HS-27A (cell line): ENCODE data around the gene SEC23A.
"Not testable (repeated sequence)": the region's sequence is repeated elsewhere in the genome, so short reads cannot be mapped to it uniquely, and the experiment has no call there.

Source experiments
- DNase-seq: peaks from one replicate; pipeline ENCODE4 v3.0.0-alpha.2; 2012; ENCODE audit warnings: low read depth, missing footprints

SEC23A gene

DNA sequence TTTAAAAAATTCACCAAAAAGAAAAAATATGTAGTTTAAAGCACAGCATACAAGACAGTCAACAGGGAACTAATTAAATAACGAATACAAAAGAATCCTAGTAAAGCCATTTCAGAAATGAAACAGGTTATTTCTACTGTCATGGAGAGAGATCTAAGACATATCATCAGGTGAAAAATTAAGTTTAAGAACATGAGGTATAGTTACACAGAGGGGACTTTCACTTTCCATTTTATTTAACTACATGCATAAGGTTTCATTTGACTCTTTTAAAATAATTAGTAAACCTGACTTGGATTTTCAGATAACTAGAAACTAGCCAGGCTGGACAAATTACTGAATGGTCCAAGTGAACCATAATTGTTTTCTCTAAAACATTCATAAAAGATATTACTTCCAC is 11.3 kb downstream of the SEC23A start:
- no peak for DNase-seq

DNA sequence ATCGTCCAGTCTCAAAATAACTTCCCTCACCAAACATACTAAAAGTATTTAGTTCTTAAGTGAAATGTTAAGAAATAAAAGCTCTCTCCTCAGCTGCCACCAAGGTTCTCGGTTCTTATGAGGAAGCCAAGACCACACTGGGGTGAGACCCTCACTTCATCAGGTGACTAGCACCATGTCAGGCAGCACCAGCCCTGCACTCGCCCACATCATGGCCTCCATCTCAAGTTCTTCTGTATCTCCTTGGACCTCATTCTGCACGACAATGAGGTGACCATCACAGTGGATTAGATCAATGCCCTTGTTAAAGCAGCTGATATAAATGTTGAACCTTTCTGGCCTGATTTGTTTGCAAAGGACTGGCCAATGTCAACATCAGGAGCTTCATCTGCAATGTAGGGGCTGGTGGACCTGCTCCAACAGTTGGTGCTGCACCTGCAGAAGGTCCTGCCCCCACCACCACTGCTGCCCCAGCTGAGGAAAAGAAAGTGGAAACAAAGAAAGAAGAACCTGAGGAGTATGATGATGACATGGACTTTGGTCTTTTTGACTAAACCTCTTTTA is 12.4 kb downstream of the SEC23A start:
- no peak for DNase-seq

DNA sequence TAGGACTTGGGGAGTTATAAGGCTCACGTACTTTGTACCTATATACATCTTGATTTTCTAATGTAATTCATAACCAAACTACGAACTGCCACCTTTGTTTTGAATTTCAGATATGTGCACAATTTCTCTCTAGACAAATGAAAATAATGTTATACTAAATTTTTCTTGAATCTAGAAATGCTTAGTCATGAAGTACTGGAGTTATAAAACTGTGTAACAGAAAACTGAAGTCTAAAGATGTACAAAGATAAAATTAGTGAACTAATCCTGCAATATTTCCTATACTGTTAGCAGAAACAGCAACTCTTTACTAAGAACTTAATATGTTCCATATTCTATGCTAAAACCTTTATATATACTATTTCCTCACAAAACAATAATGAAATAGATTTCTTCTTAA is 15.5 kb downstream of the SEC23A start:
- no peak for DNase-seq

DNA sequence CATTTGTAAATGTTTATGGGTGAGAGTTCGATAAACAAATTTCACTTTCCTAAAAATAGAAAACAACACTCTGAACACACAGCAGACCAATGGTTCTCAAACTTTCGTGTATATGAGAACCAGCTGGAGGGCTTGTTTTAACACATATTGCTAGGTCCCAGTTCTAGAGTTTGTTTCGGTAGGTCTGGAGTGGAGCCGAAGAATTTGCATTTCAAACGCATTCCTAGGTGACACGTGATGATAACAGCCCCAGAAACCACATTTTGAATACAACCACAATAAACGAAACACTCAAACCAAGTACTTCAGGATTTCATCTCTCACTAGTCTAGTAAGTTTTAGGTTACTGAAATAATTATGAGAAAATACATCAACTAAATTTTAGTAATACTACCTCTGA is 17.1 kb downstream of the SEC23A start:
- no peak for DNase-seq

DNA sequence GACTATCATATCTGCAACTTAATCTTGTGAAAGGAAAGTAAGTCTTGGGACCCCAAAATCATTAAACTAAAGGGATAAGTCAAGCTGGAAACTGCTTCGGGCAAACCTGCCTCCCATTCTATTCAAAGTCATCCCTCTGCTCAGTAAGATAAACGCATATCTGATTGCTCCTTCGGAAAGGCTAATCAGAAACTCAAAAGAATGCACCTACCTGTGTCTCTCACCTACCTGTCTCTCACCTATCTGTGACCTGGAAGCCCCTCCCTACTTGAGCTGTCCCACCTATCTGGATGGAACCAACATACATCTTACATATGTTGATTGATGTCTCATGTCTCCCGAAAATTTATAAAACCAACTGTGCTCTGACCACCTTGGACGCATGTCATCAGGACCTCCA is 19.9 kb downstream of the SEC23A start:
- no peak for DNase-seq

DNA sequence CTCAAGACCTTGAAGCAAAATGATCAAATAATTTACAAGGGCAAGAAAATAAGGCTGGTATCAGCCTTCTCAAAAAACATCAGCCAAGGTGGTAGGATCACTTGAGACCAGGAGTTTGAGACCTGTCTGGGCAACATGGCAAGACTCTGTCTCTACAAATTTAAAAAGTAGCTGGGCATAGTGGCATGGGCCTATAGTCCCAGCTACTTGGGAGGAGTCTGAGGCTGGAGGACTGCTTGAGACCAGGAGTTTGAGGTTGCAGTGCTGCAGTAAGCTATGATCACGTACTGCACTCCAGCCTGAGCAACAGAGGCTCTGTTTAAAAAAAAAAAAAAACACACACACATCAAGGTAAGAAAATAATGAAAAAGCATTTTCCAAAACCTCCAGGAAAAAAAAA is 22.1 kb downstream of the SEC23A start:
- DNase-seq: no peak

DNA sequence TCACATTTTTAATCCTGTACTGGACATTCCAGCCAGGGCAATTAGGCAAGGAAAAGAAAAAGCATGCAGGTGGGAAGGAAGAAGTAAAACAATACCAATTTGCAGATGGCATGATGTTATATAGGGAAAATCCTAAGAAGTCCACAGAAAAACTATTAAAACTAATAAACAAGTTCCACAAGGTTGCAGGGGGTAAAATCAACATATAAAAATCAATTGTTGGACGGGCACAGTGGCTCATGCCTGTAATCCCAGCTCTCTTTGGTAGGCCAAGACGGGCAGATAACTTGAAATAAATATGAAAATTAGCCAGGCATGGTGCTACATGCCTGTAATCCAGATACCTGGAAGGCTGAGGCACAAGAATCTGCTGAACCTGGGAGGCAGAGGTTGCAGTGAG is 31.9 kb downstream of the SEC23A start:
- no peak for DNase-seq

DNA sequence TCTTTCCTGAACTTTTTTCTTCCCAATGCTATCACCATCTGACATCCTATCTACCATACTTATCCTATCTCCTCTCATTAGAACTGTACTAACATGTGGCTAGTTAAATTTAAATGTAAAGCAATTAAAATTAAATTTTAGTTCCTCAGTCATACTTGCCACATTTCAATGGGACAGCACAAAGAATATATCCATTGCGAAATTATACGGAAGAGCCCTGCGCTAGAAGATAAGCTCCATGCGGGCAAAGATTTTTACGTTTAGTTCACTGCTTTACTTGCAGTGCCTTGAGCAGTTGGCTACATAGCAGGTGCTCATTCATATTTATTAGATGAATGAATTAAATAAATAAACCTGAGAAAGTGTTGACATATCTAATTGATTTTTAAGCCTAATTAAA is 33.1 kb downstream of the SEC23A start:
- no peak for DNase-seq

DNA sequence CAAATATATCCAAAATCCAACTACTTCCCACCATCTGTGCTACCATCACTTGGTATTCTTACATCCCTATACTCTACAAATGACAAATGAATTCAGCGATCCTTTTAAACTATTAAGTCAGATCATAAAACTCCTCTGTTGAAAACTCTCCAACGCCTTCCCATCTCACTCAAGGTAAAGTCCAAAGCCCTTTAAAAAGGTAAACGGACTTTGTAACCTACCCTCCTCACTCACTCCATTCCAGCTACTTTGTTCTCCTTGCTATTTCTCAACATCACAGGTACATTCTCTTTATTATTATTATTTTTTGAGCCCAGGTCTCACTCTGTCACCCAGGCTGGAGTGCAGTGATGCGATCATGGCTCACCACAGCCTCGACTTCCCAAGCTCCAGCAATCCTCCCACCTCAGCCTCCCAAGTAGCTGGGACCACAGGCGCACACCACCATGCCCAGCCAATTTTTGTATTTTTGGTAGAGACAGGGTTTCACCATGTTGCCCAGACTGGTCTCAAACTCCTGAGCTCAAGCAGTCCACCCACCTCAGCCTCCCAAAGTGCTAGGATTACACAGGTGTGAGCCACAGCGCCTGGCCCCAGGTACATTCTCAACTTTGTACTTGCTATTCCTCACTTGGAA is 33.7 kb downstream of the SEC23A start:
- DNase-seq: not testable (repeated sequence)

DNA sequence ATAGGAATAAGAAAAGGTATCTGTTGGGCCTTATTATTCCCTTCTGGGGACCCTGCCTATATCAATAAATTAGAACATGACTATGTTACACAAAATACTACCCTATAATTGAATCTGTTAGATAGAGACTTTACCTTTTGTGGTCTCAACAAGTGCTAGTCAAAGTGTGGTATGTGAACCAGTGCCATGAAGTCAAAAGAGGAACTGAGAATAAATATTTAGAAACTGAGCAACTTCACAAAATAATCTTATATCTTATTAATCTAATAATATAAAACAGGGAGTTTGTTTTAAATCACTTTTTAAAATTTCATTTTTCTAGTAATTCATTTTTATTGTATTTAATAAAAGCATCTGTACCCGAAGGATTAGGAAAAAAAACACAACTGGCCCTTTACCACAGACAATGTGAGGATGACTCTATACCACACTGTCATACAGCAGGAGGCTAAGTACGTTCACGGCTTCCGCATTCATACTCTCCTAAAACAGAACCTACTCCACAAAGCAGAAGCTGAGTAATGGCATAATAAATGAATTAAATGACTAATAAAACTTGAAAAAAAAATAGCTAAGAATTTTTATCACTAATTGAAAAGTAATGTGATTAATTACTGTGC is 42.1 kb downstream of the SEC23A start:
- no peak for DNase-seq

DNA sequence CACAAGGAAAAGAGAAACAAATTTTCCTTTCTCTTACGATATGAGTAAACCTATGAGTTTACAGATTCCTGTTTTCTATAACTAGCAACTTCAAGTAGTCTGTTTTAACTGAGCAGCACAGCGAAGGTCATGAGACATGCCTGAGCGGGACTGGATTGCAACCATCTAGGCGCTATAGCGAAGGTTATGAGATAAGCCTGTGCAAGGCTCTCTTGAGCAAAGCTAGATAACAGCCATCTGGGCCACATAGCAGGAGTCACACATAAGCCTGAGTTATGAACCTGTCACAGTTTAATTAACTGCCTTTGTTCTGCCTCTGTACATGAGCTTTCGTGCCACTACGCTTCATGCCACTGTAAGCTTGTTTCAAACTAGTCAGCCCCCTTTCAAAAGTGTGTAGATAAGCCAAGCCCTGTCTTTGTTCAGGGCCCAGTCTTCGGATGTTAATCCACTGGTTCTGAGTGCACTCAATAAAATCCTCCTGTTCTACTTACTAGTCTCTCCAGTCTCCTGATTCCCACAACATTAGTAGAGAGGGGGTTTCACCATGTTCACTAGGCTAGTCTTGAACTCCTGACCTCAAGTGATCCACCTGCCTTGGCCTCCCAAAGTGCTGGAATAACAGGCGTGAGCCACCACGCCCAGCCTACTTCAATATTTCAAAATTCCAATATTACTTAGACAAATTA is 47.1 kb downstream of the SEC23A start:
- DNase-seq: no peak

DNA sequence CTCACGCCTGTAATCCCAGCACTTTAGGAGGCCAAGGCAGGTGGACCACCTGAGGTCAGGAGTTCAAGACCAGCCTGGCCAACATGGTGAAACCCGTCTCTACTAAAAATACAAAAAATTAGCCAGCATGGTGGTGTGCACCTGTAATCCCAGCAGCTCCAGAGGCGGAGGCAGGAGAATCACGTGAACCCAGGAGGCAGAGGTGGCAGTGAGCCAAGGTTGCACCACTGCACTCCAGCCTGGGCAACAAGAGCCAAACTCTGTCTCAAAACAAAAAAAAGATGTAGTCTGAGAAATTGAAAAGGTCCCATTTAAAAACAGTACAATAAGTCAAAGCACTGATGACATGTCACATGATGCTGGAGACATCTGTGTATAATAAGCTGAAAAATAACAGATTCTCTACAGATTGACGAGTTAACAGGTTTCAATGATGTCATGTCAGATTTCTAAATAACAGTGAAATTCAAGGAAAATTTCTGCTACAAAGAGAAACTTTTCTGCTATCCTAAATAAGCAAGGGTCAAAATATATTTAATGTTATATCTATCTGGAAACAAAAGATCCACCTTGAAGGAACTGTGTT is 50.1 kb downstream of the SEC23A start:
- DNase-seq: not testable (repeated sequence)

DNA sequence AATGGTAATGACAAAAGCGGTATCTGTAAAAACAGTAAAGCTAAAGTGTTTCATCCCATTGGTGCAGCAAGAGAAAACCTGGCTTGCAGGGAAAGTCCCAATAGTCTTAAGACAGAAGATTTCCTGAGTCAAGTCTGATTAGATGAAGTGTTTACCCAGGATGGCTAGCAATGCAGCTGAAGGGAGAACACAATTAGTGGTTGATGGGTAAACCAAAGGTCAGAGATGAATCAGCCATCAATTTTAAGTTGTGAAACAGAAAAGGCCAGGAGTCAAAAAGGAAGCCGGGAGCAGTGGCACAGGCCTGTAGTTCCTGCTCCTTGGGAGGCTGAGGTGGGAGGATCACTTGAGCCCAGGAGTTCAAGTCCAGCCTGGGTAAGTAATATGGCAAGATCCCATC is 52.6 kb downstream of the SEC23A start:
- no peak for DNase-seq

DNA sequence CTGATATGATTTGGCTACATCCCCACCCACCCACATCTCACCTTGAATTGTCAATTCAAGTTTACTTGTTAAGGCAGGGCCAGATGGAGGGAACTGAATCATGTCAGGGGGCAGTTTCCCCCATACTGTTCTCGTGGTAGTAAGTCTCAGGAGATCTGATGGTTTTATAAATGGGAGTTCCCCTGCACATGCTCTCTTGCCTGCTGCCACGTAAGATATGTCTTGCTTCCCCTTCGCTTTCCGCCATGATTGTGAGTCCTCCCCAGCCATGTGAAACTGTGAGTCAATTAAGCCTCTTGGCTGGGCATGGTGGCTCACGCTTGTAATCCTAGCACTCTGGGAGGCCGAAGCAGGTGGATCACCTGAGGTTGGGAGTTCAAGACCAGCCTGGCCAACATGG is 57.1 kb downstream of the SEC23A start:
- DNase-seq: not testable (repeated sequence)

DNA sequence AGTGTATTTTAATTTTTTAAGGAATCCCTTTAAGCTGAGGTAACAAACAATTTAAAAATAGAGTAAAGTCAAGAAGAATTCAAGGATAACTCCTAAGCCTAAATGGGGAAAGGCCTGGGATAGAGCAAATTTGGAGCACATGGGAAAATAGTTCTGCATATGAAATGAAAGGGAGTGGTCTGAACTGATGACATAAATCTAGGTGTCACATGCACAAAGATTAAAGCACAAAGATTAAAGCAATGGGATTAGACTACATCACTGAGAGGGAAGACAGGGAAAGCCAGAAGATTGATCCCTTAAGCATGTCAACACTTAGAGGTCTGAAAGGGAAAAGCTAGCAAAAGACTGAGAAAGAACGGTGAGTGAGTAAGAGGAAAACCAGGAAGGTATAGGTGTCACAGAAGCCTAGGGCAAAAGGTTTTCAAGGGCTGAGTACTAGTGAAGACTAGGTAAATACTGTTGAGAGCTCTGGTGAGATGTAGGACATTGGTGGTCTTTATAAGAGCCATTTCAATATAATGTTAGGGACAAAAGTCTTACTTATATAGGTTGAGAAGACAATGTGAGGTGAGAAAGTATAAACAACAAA is 59.6 kb downstream of the SEC23A start:
- DNase-seq: no peak

DNA sequence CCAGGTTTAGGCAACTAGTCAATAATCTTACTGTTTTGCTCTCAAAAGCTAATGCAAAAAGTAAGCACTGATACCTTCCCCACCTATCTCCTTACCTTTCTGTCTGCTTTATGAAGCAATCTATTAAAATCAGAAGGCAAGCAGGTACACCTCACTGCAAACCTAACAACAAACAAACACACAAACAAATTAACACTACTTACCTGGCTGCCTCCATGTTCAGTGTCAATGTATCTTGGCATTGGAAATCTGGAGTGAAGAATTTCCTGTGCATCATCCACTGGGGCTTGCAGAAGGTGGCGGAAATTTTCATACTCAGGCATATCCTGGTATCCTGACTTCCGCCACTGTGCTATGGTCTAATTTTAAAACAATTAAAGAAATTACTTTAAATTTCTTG is 62.5 kb downstream of the SEC23A start:
- DNase-seq: no peak

DNA sequence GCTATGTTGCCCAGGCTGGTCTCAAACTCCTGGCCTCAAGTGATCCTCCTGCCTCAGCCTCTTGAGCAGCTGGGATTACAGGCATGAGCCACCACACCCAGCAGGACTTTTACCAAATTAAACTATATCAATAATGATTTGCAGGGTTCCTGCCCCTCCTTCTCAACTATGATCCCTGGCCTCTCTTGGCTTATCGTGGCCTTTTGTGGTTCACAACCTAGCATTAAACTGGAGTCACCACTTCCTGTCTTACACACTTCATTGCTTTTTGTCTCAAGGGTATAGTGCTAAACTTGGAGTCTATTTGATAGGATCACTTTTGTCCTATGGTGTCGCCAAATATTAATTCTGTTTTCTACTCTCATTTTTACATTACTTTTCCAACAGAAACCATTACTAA is 64.5 kb downstream of the SEC23A start:
- no peak for DNase-seq

DNA sequence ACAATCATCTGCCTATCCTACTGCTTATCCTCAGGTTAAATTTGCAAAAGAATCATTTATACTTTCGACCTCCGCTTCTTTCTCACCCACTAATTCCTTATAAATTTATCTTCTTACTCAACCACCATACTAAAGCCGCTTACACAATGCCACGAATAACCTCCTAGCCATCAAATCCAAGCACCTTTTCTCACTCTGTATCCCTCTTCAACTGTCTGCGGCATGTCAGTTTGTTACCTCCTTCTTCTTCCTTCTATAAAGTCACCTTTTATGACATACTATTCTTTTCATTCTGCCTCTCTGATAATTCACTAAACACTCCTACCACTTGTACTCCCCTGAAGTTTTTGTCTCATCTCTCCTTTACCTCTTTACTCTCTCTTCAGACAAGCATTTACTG is 66.3 kb downstream of the SEC23A start:
- no peak for DNase-seq

DNA sequence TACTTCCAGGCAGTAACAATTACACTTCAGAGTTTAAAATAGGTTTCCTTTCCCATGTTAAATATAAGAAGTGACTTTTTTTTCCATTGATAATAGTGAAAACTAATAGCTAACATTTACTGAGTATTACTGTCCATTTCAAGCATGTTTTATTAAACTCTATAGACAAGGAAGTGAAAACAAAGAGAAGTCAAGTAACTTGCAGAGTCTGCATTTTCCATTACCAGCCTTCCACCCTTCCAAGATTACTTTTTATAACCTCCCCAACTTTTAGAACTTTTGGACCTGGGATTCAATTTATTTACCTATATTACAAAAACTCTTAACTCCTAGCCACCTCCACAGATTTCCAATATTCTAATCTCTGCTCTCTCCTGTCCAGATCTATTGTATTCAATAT is 67.7 kb downstream of the SEC23A start:
- DNase-seq: no peak

DNA sequence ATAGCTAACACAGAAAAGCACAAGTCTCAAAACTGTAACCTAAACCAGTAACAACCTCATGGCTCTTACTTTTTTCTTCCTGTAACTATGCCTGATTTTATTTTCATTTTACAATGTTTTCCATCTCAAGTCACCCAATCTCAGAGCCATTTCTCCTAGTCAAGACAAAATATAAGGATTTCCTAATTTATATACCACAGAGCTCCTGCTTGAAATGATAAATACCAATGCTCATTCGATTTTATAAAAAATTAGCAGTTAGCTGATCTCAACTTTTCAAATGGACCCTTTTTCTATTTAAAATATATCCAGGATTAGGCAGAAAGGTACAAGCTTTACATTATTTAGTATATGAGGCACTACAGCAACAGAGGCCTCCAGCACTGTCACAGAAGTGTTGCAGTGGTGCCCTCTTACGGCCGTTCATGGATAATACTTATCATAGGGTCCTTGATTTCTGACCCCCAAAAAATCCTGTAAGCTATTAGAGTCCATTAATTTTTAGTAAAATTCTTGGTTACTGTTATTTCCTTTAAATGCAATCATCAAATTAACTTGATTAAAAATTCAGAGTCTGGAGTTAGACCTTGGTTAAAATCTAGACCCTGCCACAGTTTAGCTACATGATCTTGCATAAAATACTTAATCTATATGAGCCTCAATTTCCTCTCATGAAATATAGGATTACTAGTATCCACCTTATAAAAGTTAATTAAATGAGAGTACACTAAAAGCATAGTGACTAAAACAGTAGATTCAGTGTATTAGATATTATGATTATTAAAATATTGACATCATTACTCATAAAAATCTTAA is 68.3 kb downstream of the SEC23A start:
- DNase-seq: no peak

DNA sequence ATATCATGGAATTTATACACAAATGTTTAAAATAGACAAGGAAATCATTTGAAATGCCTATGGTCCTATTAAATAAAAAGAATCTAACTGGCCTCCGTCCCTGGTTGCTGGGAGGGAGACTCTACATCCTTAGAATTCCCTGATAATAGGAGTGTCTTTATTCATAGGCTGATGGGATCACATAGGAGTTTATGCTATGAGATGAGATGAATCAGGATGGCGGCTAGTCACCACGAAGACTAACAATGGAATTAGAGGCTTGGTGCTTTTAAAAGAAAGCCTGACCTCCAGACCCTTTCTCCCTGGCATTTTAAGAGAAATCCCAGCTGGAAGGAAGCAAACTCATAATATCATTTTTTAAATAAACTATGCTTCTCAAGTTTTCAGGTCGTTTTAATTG is 69.7 kb downstream of the SEC23A start:
- DNase-seq: no peak

DNA sequence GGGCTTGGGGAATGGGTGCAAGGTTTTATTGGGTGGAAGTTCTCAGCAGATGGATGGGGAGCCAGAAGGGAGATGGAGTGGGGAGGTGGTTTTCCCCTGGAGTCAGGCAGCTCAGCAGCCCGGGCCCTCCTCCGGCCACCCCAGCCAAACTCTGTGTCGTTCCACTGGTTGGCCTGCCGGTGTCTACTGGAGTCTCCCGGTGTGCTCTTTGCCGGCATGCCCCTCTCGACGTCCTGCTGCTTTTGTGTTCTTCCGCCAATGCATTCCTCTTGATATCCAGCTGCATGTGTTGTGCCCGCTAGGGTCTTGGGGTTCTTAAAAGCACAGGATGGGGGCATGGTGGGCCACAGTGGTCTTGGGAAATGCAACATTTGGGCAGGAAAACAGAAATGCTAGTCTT is 72.8 kb downstream of the SEC23A start:
- DNase-seq: no peak
